HG02642 (cell line): ENCODE results near the gene KRT16.
"Not testable (repeated sequence)": the region's sequence is repeated elsewhere in the genome, so short reads cannot be mapped to it uniquely, and the experiment has no call there.

Source experiments
- ATAC-seq: cut with Tn5 transposase; IDR thresholded peaks from one replicate; pipeline ENCODE4 v1.9.1; 2021; ENCODE audit warnings: mild to moderate bottlenecking; ENCODE audit not compliant: unreplicated experiment, poor library complexity

The KRT16 gene

GRCh38 chr17:41629826-41630670, 17.5 kb upstream of the KRT16 start:
- ATAC-seq: no peak

- no peak for ATAC-seq
Measured at GRCh38 chr17:41629316-41629715, 16.7 kb upstream of the KRT16 start.

DNA sequence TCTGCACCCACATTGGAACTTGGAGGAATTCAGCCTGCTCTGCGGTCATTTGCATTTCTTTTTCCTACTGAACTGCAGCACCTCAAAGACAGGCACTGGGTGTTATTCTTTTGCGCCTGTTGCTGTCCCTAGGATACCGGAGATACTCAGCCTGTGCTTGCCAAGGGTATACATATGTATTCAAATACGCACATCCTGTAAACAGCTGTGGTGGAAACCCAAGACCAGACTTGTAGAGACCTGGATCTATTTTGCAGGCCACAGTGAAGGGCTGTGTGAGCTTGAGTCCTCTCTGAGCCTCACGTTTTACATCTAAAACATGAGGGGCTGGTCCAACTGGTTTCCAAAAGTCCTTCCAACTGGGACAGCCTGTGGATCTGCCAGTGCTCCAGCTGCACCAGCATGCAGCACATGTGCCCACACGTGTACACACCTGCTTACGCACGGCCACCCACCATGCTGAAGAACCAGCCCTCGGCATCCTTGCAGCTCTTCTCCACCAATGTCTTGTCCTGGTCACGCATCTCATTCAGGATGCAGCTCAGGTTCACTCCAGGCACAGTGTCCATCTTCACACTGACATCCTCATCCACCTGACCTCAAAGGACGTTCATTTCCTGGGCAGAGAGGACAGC, 16.2 kb upstream of the KRT16 start:
- not testable (repeated sequence) for ATAC-seq

- ATAC-seq: not testable (repeated sequence)
Measured at GRCh38 chr17:41628073-41628370, 15.5 kb upstream of the KRT16 start.

DNA sequence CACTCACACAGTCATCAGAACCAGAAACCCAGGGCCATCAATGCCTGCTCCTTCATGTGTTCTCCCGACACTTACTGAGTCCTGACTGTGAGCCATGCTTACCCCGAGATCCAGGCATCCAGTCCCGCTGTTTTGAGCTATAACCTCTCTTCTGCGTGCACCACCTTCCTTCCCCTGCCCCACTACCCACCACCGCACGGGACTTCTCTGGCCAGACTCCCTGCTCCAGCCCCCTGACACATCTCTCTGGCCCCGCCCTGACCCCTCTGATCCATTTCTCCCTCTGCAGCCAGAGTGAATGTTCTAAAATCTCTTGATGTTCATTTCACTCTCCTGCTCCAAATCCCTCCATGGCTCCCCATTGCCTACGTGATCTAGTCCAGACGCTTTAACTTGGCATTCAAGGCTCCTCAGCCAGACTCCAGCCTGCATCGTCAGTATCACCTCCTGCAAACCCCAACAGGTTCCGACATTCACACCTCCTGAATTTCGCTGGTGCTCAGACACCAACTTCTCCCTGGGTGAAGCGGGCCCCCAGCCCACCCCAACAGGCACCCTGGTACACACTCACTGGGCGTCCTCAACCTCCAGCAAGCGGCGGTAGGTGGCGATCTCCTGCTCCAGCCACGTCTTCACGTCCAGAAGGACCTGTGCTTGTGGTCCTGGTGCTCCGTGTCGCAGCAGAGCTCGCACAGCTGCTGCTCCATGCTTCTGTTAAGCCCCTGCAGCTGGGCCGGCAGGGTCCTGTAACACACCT, 14.9 kb upstream of the KRT16 start:
- ATAC-seq: no peak

DNA sequence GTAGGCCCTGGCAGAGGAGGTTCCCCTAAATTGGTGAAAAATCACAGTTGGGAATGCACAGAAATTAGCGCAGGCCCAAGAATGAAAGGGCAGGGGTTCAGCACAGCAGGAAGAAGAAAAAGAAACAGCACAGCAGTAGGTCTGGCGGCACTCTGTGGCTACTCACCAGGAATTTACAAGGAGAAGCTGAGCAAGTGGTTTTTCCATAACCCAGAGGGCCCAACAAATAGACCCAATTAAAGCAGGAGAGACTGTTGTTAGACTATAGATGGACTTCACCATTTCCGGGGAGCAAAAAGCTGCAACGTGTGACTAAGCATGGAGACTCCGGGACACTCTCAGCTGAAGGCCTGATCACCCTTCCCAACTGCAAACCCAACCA, 14.3 kb upstream of the KRT16 start:
- not testable (repeated sequence) for ATAC-seq

GRCh38 chr17:41626028-41626913, 13.7 kb upstream of the KRT16 start:
- not testable (repeated sequence) for ATAC-seq

DNA sequence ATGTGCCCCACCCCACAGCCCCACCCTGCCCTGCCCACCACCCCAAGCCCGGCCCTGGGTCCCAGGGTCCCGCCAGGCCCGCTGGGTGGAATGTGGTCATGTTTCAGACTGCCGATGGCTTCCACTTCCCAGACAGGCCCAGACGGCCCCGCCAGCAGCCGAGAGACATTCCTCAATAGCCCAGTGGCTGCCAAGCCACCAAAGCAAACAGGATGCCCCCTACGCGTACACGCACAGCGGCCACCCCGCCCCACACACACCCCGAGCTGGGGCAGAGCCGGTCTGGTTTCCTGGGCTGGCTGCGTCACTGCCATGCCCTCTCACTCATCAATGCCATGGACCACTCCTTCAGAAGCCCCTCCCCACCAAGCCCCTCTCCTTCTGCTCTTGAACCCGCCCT, 13.0 kb upstream of the KRT16 start:
- no peak for ATAC-seq

GRCh38 chr17:41624208-41625101, 11.9 kb upstream of the KRT16 start, which contains the start of gene KRT17:
TSS of gene KRT17 (minus strand) at chr17:41624575. CDS start at chr17:41624509, 66 bp downstream.
- no peak for ATAC-seq

GRCh38 chr17:41623184-41623861, 10.8 kb upstream of the KRT16 start:
- not testable (repeated sequence) for ATAC-seq

DNA sequence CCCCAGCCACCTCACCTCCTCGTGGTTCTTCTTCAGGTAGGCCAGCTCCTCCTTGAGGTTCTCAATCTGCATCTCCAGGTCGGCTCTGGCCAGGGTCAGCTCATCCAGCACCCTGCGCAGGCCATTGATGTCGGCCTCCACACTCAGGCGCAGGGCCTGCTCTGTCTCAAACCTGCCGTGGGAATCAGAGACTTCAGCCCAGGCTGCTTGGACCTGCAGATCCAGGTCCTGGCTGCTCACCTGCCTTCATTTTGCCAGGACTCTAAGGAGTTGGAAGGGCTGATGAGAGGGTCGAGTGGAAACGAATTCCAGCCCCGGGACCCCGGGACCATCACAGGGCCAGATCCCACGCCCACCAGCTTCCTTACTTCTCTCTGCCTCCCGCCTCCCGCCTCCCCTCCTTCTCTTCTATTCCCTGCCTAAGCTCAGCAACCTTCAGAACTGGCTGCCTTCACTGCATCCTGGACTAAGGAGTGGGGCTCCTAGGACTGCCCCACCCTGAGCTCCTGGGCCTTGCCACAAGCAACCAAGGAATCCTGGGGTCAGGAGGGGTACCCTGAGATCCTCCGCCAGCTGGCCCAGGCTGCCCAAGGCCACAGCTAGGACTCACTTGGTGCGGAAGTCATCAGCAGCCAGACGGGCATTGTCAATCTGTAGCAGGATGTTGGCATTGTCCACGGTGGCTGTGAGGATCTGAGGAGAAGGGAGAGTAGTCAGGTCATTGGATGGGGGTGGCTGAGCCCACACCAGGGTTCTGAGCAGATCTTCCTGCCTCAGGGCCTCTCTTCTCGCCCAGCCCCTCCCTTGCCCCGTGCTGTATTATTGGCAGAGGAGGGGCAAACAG, 10.0 kb upstream of the KRT16 start:
- not testable (repeated sequence) for ATAC-seq

DNA sequence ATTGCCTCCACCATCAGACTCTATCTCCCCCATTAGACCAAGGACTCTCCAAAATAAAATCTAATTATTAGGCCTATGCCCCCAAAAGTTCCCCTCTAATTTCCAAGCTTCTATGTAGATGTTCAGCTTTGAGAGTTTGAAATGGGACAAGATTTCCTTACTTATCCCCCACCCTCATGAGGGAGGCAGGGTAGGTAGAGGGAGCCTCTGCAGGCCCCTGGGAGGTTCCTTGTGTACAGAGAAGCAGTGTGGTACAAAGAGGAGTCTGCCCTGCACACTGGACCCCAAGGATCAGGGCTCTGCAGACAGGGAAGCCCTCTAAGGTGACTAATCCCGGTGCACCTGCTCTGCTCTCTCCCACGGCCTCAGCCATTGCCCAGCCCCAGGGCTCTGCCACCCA, 9.3 kb upstream of the KRT16 start:
- ATAC-seq: no peak

DNA sequence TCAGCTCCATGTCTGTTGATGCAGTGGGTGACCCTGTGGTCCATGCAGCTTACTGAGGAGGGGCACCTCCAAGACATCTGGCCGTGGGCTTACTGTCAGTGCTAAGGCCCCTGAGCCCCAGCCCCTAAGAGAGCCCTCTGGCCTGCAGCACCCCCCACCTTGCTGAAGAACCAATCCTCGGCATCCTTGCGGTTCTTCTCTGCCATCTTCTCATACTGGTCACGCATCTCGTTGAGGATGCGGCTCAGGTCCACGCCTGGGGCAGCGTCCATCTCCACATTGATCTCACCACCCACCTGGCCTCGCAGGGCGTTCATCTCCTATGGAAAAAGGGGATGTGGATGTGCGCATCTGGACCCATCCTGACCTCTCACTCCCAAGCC, 8.9 kb upstream of the KRT16 start:
- ATAC-seq: not testable (repeated sequence)

DNA sequence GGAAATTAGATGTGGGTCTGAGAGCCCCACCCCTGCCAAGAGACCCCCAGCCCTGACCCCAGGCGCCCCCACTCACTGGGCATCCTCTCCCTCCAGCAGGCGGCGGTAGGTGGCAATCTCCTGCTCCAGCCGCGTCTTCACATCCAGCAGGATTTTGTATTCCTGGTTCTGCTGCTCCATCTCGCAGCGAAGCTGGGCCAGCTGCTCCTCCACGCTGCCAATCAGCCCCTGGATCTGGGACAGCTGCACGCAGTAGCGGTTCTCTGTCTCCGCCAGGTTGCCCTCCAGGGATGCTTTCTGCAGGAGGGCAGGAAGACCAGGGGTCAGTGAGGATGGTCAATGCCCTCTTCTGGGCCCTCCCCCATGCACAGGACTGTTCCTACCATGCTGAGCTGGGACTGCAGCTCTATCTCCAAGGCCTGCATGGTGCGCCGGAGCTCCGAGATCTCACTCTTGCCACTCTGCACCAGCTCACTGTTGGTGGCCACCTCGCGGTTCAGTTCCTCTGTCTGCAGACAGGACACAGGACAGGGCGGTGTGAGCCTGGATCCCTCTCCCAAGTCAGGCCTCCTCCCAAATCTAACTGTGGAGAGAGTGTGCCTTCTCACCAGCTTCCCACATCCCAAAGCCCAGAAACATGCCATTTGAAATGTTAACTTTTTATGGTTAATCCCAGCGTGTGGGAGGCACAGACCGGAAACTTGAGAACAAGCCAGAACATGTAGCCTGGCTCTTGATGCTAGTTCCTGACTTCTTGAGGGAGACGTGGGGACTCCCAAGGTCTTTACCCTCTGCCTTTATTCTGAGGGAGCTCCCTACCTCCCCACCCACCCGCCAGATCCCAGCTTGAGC, 8.2 kb upstream of the KRT16 start:
- no peak for ATAC-seq

GRCh38 chr17:41619927-41620582, 7.5 kb upstream of the KRT16 start:
- not testable (repeated sequence) for ATAC-seq
